GM10847 (cell line): Measurements from ENCODE around the gene DYNLRB2.

Experiments
- POLR2A ChIP-seq: IDR thresholded peaks from 2 replicates; pipeline ENCODE4 v1.6.1; 2011; ENCODE audit not compliant: insufficient read length; ENCODE audit errors: extremely low read depth

Gene DYNLRB2

GRCh38 chr16:80577485-80578280, 36.9 kb downstream of the DYNLRB2 start:
- TF ChIP-seq POLR2A = no peak

DNA sequence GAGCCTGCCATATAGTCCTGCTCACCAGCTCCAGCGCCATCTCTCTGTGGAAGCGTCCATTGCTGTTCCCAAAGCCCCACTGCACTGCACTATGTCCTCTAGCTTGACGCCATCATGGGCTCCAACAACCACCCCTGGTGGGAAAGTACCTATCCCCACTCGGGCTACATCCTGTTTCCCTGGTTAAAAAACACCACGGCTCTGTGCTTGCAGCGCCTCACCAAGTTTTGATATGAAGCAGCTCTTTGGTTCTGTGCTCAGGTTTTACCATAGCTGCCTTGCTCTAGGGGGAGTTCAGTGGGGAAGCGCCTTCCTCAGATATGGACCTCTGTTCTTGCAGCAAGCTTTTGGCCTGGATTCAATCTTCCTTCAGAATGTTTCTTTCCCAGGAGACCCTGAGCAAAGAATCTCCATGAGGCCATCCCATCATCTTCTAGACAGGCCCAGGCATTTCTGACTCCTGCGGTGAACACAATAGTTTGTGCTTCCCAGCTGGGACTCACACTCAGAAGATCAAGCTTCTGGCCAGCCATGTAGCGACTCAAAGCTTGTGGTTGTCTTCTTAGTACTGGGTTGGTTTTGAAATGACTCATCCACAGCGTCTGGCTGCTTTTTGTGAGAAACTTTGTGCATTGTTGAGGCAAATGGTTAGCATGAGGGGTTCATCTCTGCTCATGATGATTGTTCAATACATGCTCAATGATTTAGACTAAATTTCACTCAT, 39.5 kb downstream of the DYNLRB2 start:
- TF ChIP-seq POLR2A = no peak

DNA sequence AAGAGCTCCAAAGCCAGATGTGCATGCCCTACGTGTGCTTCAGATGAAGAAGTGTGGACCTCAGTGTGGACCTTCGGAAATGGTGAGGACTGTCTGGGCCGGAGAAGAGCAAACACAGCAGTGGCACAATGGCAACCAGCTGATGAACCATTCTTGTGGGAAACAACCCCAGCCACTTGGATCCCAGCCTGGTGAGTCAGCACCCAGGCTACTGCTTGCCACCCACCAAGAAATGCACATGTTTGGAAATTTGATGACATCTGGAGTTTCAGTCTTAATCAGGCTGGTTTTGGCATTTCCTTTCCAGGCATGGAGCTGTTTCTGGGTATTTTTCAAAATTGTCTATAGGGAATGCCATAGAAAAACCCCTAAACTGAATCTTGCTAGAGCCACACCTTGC, 42.7 kb downstream of the DYNLRB2 start:
- TF ChIP-seq POLR2A = no peak

GRCh38 chr16:80585764-80586163, 45.0 kb downstream of the DYNLRB2 start:
- no peak for TF ChIP-seq POLR2A

DNA sequence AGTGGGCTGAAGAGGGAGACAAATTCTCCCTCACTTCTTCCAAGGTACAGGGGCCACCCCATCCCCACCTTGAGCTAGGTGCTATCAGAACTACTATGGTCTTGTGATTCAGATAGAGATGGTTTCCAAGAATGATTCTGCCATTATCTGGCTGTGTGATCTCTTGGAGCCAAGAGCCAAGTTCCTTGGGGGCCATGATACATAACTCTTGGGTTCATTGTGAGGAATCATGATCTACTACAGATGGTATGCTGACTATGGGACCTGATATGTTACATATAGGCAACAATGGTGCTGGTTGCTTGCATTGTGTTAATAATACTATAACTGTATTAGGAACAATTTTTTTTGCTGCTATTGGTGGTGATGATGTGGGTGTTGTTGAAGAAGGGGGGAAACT, 45.7 kb downstream of the DYNLRB2 start:
- no peak for TF ChIP-seq POLR2A

DNA sequence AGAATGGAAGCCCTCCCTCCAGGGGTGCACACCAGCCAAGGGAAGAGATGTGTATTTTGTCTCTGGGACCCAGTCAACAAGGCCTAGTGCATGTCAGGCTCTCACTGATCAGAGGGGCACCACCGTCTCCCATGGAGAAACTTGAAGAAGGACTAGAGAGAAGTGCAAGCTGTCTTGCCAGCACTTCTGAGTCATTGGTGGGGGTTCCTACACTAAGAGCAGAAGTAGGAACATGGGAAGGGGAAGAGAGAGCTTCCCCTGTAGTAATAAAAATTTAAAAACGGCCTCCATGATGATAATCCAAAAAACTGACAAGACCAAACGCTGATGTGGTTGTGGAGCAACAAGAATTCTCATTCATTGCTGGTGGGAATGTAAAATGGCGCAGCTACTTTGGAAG, 46.3 kb downstream of the DYNLRB2 start:
- TF ChIP-seq POLR2A = no peak

- TF ChIP-seq POLR2A = no peak
Measured at GRCh38 chr16:80591071-80591915, 50.5 kb downstream of the DYNLRB2 start.

DNA sequence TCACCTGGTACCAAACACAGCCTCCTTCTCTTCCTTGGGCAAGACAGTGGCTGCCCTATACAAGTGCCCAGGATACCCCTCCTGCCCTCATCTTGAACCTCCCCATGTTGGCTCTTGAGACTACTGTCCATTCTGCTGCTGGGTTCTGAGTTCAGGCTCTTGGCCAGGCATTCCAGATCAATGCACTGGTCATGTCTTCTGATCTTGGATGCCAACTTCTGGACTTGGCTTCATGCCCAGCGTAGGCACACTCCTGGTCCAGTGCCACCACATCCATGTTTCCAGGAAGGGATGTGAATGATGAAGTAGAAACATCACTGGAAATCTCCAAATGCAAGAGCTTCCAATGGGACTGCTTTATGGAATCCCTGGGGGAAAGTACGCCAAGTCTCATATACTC, 51.5 kb downstream of the DYNLRB2 start:
- no peak for TF ChIP-seq POLR2A

DNA sequence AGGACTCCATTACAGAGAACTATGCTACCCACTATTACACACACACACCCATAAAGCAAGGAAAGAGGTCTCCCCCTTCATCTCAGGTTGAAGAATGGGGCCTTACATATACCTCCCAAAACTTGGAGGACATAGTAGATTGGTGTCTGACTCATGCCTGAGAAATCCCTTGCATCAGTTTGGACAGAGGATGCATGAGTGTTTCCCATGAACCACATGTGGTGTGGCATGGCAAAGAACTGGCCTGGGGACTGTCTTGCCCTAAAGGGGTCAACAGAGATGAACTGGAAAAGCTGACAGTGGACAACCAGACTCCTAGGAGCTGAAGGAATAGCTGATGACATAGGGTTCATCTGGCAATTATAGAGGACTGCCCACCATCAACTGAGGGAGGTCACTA, 54.0 kb downstream of the DYNLRB2 start:
- TF ChIP-seq POLR2A = no peak

- TF ChIP-seq POLR2A = no peak
Measured at GRCh38 chr16:80596507-80597207, 55.9 kb downstream of the DYNLRB2 start.

GRCh38 chr16:80599466-80599865, 58.7 kb downstream of the DYNLRB2 start:
- no peak for TF ChIP-seq POLR2A
